Mucosa of stomach (tissue), 1 donor: ENCODE data around the gene CHRM5.

Experiments used
- H3K27me3 ChIP-seq: one replicate; pipeline ENCODE4 v1.7.0; 2013; ENCODE audit warnings: mild to moderate bottlenecking, low read length; ENCODE audit not compliant: control insufficient read depth, insufficient read depth
- H3K36me3 ChIP-seq: one replicate; pipeline ENCODE4 v1.7.0; 2013; ENCODE audit warnings: low read length; ENCODE audit not compliant: control insufficient read depth, insufficient read depth
- H3K4me1 ChIP-seq: one replicate; pipeline ENCODE4 v1.7.0; 2013; ENCODE audit warnings: mild to moderate bottlenecking, low read length; ENCODE audit not compliant: control insufficient read depth, insufficient read depth
- H3K4me3 ChIP-seq: one replicate; pipeline ENCODE4 v1.7.0; 2013; ENCODE audit warnings: low read length
- H3K9ac ChIP-seq: one replicate; pipeline ENCODE4 v1.7.0; 2013; ENCODE audit warnings: mild to moderate bottlenecking, low read length, moderate library complexity
- H3K9me3 ChIP-seq: one replicate; pipeline ENCODE4 v1.7.0; 2013; ENCODE audit warnings: mild to moderate bottlenecking, low read length, moderate library complexity; ENCODE audit not compliant: control insufficient read depth
- donor health status: Pancreatic carcinoma.

Gene CHRM5

GRCh38 chr15:33968224-33968623 lies at the start of gene CHRM5:
CHRM5 (plus strand) TSS chr15:33968497; CDS start chr15:34062718, 94,221 bp downstream.
- no peaks in the 10 kb centered on the region for H3K27me3 ChIP-seq
- H3K9me3 ChIP-seq = no peaks in the 10 kb centered on the region
- no peak within 1 kb of the TSS for H3K9ac ChIP-seq
- no peaks in the 10 kb centered on the region for H3K36me3 ChIP-seq
- no peak within 1 kb of the TSS for H3K4me3 ChIP-seq
- no peaks in the 10 kb centered on the region for H3K4me1 ChIP-seq

GRCh38 chr15:33923446-33923845 lies 44.9 kb upstream of the CHRM5 start:
- H3K4me1 ChIP-seq = no peaks in the 10 kb centered on the region
- H3K4me3 ChIP-seq = no peak overlapping the region
- no peaks in the 10 kb centered on the region for H3K36me3 ChIP-seq
- H3K27me3 ChIP-seq = no peaks in the 10 kb centered on the region
- no peak overlapping the region for H3K9ac ChIP-seq
- no peaks in the 10 kb centered on the region for H3K9me3 ChIP-seq

- no peaks in the 10 kb centered on the region for H3K9me3 ChIP-seq
- no peak overlapping the region for H3K9ac ChIP-seq
- H3K36me3 ChIP-seq = no peaks in the 10 kb centered on the region
- H3K27me3 ChIP-seq = no peaks in the 10 kb centered on the region
- no peaks in the 10 kb centered on the region for H3K4me1 ChIP-seq
- H3K4me3 ChIP-seq = no peak overlapping the region
Measured at GRCh38 chr15:33926260-33926659, 42.0 kb upstream of the CHRM5 start.

GRCh38 chr15:33932734-33933133 lies 35.6 kb upstream of the CHRM5 start:
- no peaks in the 10 kb centered on the region for H3K4me1 ChIP-seq
- H3K9me3 ChIP-seq = no peaks in the 10 kb centered on the region
- H3K9ac ChIP-seq = no peak overlapping the region
- H3K36me3 ChIP-seq = no peaks in the 10 kb centered on the region
- no peaks in the 10 kb centered on the region for H3K27me3 ChIP-seq
- H3K4me3 ChIP-seq = no peak overlapping the region

- H3K27me3 ChIP-seq = no peaks in the 10 kb centered on the region
- no peaks in the 10 kb centered on the region for H3K4me1 ChIP-seq
- H3K9ac ChIP-seq = no peak overlapping the region
- no peaks in the 10 kb centered on the region for H3K36me3 ChIP-seq
- no peak overlapping the region for H3K4me3 ChIP-seq
- H3K9me3 ChIP-seq = no peaks in the 10 kb centered on the region
Measured at GRCh38 chr15:33934396-33934795, 33.9 kb upstream of the CHRM5 start.

- H3K4me3 ChIP-seq = no peak overlapping the region
- no peaks in the 10 kb centered on the region for H3K36me3 ChIP-seq
- no peaks in the 10 kb centered on the region for H3K4me1 ChIP-seq
Measured at GRCh38 chr15:33934921-33935320, 33.4 kb upstream of the CHRM5 start.

GRCh38 chr15:33941279-33942063 lies 26.8 kb upstream of the CHRM5 start:
- Histone ChIP-seq H3K36me3 (no peaks in the 10 kb centered on the region), H3K27me3 (no peaks in the 10 kb centered on the region), H3K9me3 (no peaks in the 10 kb centered on the region), H3K4me3 (no peak overlapping the region), H3K9ac (no peak overlapping the region), H3K4me1 (peaks cover 6% of the 10 kb centered on the region)

More at GRCh38 chr15:33934921-33935320, 33.4 kb upstream of the CHRM5 start:
- H3K27me3 ChIP-seq = no peaks in the 10 kb centered on the region
- H3K9ac ChIP-seq = no peak overlapping the region
- no peaks in the 10 kb centered on the region for H3K9me3 ChIP-seq

- Histone ChIP-seq H3K9me3 (no peaks in the 10 kb centered on the region), H3K9ac (no peak overlapping the region), H3K4me3 (no peak overlapping the region), H3K36me3 (no peaks in the 10 kb centered on the region), H3K4me1 (peaks cover 2% of the 10 kb centered on the region), H3K27me3 (no peaks in the 10 kb centered on the region)
Measured at GRCh38 chr15:33946152-33946551, 22.1 kb upstream of the CHRM5 start.

GRCh38 chr15:33955945-33956344 lies 12.4 kb upstream of the CHRM5 start:
- H3K4me3 ChIP-seq = no peak overlapping the region
- no peaks in the 10 kb centered on the region for H3K4me1 ChIP-seq
- H3K36me3 ChIP-seq = no peaks in the 10 kb centered on the region
- no peaks in the 10 kb centered on the region for H3K9me3 ChIP-seq
- H3K9ac ChIP-seq = no peak overlapping the region
- H3K27me3 ChIP-seq = no peaks in the 10 kb centered on the region

- Histone ChIP-seq H3K27me3 (no peaks in the 10 kb centered on the region), H3K4me1 (no peaks in the 10 kb centered on the region), H3K9ac (no peak overlapping the region), H3K9me3 (no peaks in the 10 kb centered on the region), H3K36me3 (no peaks in the 10 kb centered on the region), H3K4me3 (no peak overlapping the region)
Measured at GRCh38 chr15:33956397-33956796, 11.9 kb upstream of the CHRM5 start.

GRCh38 chr15:33959844-33960548 lies 8.3 kb upstream of the CHRM5 start:
- Histone ChIP-seq H3K9me3 (no peaks in the 10 kb centered on the region), H3K4me3 (no peak overlapping the region), H3K36me3 (no peaks in the 10 kb centered on the region), H3K27me3 (no peaks in the 10 kb centered on the region), H3K9ac (no peak overlapping the region), H3K4me1 (no peaks in the 10 kb centered on the region)

- Histone ChIP-seq H3K9me3 (no peaks in the 10 kb centered on the region), H3K9ac (no peak overlapping the region), H3K4me1 (no peaks in the 10 kb centered on the region), H3K27me3 (no peaks in the 10 kb centered on the region), H3K36me3 (no peaks in the 10 kb centered on the region), H3K4me3 (no peak overlapping the region)
Measured at GRCh38 chr15:33960549-33960935, 7.8 kb upstream of the CHRM5 start.
